Fibroblast of upper back skin (primary cell): ENCODE results near the gene SLC18B1.
"Not testable (repeated sequence)": the region's sequence is repeated elsewhere in the genome, so short reads cannot be mapped to it uniquely, and the experiment has no call there.

Experiments used
- DNase-seq: peaks from one replicate; pipeline ENCODE4 v3.0.0-alpha.2; 2013

The SLC18B1 gene

GRCh38 chr6:132798869-132799538 lies 567 bp upstream of the SLC18B1 start:
- no peak for DNase-seq

- no peak for DNase-seq
Measured at GRCh38 chr6:132795461-132795860, 3.0 kb downstream of the SLC18B1 start.

DNA sequence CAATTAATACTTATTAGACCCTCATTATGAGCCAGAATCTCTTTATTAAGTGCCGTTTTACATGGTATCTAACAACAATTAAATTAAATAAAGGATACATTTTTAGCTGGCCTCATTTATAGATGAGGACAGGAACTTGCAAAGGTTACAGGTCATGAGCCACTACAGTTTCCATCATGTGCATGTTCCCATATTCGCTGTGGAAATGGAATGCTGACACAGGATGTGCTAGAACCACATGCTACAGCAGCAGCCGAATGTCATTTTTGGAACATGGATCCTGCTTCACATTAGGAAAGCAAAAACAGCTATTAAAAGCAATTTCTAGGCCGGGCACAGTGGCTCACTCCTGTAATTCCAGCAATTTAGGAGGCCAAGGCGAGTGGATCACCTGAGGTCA lies 5.9 kb downstream of the SLC18B1 start:
- no peak for DNase-seq

DNA sequence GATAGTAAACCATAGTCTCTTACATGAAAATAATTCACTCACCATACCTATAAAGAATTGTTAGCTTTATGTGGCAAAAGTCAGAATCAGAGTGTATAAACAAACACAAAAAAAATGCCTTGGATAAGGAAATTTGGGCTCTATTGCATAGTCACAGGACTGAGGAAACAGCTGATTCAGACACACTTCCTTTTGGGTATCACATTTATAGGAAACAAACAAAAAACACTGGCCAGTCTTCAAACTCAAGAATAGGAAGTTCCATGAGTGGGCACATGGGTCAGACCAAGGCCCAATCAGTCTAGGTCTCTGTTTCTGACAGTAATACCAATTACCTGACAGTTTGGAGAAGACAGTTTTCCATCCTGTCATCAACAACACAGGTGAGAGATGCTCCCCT lies 8.0 kb downstream of the SLC18B1 start:
- no peak for DNase-seq

- DNase-seq = no peak
Measured at GRCh38 chr6:132789396-132789776, 9.1 kb downstream of the SLC18B1 start.

GRCh38 chr6:132788658-132789395 lies 9.6 kb downstream of the SLC18B1 start:
- no peak for DNase-seq

DNA sequence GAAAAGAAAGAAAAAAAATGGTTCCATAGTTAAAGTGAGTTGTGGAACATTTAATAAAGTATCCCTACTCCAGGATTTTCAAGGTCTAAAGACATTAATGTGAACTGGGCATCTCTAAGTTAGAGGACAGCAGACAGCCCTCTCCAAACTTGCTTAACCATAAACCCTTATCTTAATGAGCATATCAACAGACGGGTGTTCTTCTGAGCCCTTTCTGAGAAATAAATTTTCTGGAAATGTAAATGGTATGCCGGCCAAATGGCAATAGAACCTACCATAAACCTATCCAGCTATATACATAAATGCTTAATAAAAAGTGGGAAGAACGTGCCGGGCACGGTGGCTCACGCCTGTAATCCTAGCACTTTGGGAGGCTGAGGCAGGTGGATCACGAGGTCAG lies 12.5 kb downstream of the SLC18B1 start:
- DNase-seq = no peak

DNA sequence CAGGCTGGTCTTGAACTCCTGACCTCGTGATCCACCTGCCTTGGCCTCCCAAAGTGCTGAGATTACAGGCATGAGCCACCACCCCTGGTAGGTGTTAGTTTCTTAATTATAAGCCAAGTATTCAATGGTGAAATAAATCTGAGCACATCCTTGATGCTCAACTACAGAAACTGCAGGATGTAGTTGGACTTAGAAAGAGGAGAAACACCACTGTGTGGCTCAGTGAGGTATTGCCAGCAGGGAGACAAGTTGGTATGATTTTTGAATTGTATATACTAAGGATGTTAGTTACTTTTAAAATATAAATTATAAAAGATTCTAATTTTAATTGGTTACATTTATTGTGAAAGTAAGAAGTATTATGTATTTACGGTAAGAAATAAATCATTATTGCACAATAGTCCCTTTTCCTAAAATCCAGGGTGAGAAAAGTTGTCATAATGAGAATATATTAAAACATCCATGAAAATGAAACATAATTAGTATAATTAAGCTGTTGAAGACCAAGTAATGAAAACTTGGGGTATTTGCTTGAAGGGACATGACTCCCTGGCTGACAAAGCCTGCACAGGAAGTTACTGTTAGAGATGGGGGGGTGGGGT lies 17.6 kb downstream of the SLC18B1 start:
- peak; percentile 8 for DNase-seq

- not testable (repeated sequence) for DNase-seq
Measured at GRCh38 chr6:132777881-132778280, 20.6 kb downstream of the SLC18B1 start.

DNA sequence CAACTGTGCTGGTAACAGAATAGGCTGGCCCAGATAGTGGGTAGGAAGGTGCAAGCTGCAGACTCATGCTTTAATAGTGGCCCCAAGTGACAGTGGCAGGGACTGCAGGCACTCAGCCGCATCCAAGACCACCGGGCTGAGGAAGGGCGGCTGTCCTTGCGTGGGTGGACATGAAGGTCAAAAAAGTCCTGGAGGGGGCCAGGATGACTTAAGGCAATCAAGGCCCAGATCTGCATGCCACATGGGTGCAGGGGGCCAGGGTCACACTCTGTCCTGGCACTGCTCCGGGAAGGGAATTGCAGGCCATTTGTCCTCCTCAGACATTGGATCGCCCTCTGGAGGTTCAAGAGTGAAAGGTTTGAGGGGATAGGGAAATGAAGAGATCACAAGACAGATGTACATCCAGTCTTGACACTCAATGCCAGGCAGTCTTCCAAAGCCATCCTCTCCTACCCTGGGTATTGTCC lies 30.4 kb downstream of the SLC18B1 start:
- DNase-seq = no peak

DNA sequence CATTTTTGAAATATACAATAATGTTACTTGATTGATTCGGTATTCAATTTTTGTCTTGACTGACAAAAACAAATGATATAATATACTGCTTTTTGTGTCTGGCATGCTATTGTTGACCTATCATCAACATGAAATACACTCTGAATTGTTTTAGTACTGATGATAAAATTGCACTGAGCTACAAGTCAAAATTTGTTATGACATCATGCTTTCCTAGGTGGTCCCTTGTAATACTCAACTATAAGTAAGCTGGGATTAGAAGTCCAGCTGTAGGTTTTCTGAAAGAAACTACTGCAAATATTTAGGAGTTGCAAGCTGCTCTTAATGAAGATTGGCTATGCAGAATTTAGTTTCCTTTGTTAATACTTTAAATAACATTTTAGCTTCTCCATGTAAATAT lies 32.9 kb downstream of the SLC18B1 start:
- no peak for DNase-seq

DNA sequence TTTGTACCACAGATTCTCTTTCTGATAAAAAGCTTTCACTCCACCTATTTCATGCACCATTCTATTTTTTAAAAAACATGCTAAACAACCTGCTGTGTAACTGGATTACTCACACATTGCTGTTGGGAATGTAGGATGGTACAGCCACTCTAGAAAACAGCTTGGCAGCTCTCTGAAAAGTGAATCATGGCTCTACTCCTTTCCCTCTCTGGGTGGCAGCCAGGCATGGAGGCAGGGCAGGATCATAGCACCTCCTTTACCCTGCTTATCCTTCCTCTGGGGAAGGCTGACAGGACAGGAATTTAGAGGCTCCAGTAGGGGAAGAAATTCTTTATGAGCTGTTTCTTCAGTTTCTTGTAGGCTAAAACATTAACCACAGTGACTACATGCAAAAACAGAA lies 34.1 kb downstream of the SLC18B1 start:
- DNase-seq = peak; percentile 87

DNA sequence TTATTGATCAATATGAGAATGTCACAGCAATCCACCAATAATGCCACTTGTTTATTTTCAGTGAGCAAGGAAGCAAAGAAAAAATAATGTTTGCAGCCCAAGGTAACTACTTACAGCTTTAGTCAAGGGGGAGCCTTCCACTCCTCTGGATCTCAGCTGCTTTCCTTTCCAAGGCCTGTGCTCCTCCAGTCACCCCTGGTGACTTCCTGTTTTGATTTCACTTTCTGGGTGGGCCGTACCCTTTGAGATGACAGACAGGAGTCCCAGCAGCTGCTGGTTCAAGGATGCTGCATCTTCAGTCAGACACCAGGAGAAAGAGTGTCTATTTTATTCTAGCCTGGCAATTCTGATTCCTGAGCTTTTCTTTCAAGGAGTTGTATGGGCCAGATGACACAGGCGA lies 35.2 kb downstream of the SLC18B1 start:
- DNase-seq = no peak

GRCh38 chr6:132760256-132760655 lies 38.2 kb downstream of the SLC18B1 start:
- DNase-seq = no peak

DNA sequence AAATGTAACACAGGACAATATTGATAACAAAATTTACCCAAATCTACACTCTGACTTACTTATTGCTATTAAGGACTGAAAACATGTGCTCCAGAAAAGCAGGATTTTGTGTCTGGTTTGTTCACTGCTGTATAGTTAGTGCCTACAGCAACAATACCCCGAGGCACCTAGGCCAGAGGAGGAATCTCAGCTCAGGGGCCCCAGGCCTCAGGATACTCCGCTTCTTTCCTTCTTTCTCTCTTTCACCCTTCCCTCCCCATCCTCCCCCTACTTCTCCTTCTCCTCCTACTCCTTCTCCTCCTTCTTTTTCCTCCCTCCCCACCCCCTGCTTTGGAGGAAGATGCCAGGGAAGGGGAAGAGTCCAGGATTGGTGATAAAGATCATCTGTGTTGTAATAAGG lies 39.7 kb downstream of the SLC18B1 start:
- DNase-seq = no peak

GRCh38 chr6:132752255-132752654 lies 46.2 kb downstream of the SLC18B1 start:
- no peak for DNase-seq

GRCh38 chr6:132751828-132752227 lies 46.6 kb downstream of the SLC18B1 start:
- no peak for DNase-seq

- DNase-seq = no peak
Measured at GRCh38 chr6:132751306-132751705, 47.1 kb downstream of the SLC18B1 start.

- DNase-seq = no peak
Measured at GRCh38 chr6:132750455-132751248, 47.8 kb downstream of the SLC18B1 start.

- DNase-seq = peak; percentile 54
Measured at GRCh38 chr6:132749111-132749510, 49.3 kb downstream of the SLC18B1 start.

GRCh38 chr6:132748446-132748845 lies 50.0 kb downstream of the SLC18B1 start:
- no peak for DNase-seq

DNA sequence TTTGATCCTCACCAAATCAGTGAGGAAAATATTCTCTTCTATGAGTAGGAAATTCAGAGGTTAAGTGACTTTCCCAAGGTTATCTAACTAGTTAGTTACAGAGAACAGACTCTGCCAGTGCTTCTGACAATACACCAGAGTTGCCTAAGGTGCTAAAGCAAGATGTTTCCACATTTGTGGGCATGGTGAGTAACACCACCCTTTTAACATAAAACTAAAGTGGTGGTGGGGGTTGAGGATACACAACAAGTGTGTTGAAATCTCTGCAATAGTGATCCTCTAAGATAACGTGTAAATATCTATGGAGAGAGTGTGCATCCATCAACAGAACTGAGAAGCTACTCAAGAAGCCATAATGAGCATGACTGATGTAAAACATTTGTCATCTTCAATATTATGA lies 52.4 kb downstream of the SLC18B1 start:
- DNase-seq = no peak

- no peak for DNase-seq
Measured at GRCh38 chr6:132742495-132742894, 55.9 kb downstream of the SLC18B1 start.
